Activated T-helper 17 cell treated with anti-CD3 and anti-CD28 coated beads, Interleukin-2, amount 50 U/mL, for 72 hours (primary cell): Measurements from ENCODE around the gene CDC42EP3. TPM values are rescaled to one million over a fixed set of nuclear protein-coding genes. Genes with fewer than 3 reads are reported as not detected.
A peak's percentile ranks its signal among the peaks of the same experiment; 100 is the strongest.

Experiments used
- ATAC-seq: fragments of 150-1000 bp; cut with Tn5 transposase; replicated peaks from 2 replicates; pipeline ENCODE4 v1.10.0; 2021; ENCODE audit warnings: mild to moderate bottlenecking, moderate library complexity
- H3K27ac Mint-ChIP-seq: one replicate; pipeline ENCODE4 v1.8.0; 2022; ENCODE audit warnings: mixed read lengths
- H3K27me3 Mint-ChIP-seq: one replicate; pipeline ENCODE4 v1.8.0; 2022; ENCODE audit warnings: mixed read lengths
- H3K36me3 Mint-ChIP-seq: one replicate; pipeline ENCODE4 v1.8.0; 2022; ENCODE audit warnings: low read depth, mild to moderate bottlenecking, mixed read lengths
- H3K4me1 Mint-ChIP-seq: one replicate; pipeline ENCODE4 v1.8.0; 2022; ENCODE audit warnings: mixed read lengths
- H3K4me3 Mint-ChIP-seq: one replicate; pipeline ENCODE4 v1.8.0; 2022; ENCODE audit warnings: mild to moderate bottlenecking, mixed read lengths
- H3K9me3 Mint-ChIP-seq: one replicate; pipeline ENCODE4 v1.8.0; 2022; ENCODE audit warnings: mixed read lengths
- total RNA-seq, 2 donors: library from RNA; stranded (reverse); gene quantifications; one replicate each; pipeline ENCODE4 v1.2.3, GENCODE V29; 2022

CDC42EP3 gene
- total RNA-seq, 2 donors from 2014 or later = 33.5 to 40.9 TPM

GRCh38 chr2:37641582-37642171 is 29.8 kb downstream of the CDC42EP3 start:
- no peaks in the 10 kb centered on the region for H3K27me3 Mint-ChIP-seq
- peaks cover 68% of the 10 kb centered on the region for H3K36me3 Mint-ChIP-seq
- peak overlapping the region; percentile 74 for H3K4me3 Mint-ChIP-seq
- H3K4me1 Mint-ChIP-seq = peaks cover 62% of the 10 kb centered on the region
- ATAC-seq = peak; percentile 54
- H3K27ac Mint-ChIP-seq = peak overlapping the region; percentile 91
- H3K9me3 Mint-ChIP-seq = no peaks in the 10 kb centered on the region

- H3K36me3 Mint-ChIP-seq = peaks cover 51% of the 10 kb centered on the region
- peak overlapping the region; percentile 92 for H3K27ac Mint-ChIP-seq
- H3K27me3 Mint-ChIP-seq = no peaks in the 10 kb centered on the region
- no peak for ATAC-seq
- H3K4me3 Mint-ChIP-seq = no peak overlapping the region
- H3K9me3 Mint-ChIP-seq = no peaks in the 10 kb centered on the region
- peaks cover 68% of the 10 kb centered on the region for H3K4me1 Mint-ChIP-seq
Observed at GRCh38 chr2:37639631-37640030, 31.8 kb downstream of the CDC42EP3 start.

DNA sequence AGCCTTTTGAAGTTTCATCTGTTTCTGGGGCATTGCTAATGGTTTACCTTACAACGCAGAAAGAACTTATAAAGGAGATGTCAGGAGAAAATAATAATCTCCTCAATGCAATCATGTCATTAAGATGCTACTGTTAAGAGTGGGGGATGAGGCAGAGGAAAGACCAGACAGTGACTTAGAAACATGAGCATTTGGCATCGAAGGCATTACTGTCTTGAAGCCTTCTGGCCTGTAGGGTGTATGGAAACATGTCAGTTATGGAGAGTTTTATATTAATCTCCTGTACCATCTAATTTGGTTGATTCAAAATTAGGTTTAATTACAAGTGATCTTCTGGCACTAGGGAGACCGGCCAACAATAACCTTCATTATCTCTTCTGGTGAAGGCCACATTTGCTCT is 32.5 kb downstream of the CDC42EP3 start:
- peaks cover 72% of the 10 kb centered on the region for H3K4me1 Mint-ChIP-seq
- H3K36me3 Mint-ChIP-seq = peaks cover 50% of the 10 kb centered on the region
- no peak overlapping the region for H3K4me3 Mint-ChIP-seq
- H3K27me3 Mint-ChIP-seq = no peaks in the 10 kb centered on the region
- no peak for ATAC-seq
- no peaks in the 10 kb centered on the region for H3K9me3 Mint-ChIP-seq
- H3K27ac Mint-ChIP-seq = peak overlapping the region; percentile 92

GRCh38 chr2:37637985-37638384 is 33.5 kb downstream of the CDC42EP3 start:
- Mint-ChIP-seq H3K36me3 (peaks cover 43% of the 10 kb centered on the region), H3K4me1 (peaks cover 67% of the 10 kb centered on the region), H3K27ac (peak overlapping the region; percentile 92), H3K27me3 (no peaks in the 10 kb centered on the region), H3K4me3 (no peak overlapping the region), H3K9me3 (no peaks in the 10 kb centered on the region)
- no peak for ATAC-seq

DNA sequence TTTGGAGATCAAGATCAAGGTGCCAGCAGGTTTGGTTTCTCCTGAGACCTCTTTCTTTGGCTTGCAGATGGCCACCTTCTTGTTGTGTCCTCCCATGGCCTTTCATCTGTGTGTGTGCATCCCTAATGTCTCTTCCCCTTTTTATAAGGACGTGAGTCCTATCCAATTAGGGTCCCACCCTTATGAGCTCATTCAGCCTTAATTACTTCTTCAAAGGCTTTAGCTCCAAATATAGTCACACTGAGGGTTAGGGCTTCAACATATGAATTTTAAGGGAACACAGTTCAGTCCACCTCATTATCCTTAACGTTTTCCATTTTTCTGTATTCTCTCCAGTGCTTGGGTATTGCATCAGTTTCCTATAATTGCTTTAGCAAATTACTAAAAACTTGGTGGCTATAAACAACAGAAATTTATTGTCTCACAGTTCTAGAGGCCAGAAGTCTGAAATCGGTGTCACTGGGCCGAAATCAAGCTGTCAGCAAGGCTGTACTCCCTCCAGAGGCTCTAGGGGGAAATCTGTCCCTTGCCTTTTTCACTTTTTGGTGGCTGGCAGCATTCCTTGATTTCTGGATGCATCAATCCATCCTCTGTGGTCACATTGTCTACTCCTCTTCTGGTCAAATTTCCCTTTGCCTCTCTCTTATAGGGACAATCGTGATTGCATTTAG is 34.1 kb downstream of the CDC42EP3 start:
- Mint-ChIP-seq H3K36me3 (peaks cover 37% of the 10 kb centered on the region), H3K27me3 (no peaks in the 10 kb centered on the region), H3K4me3 (peak overlapping the region; percentile 88), H3K9me3 (no peaks in the 10 kb centered on the region), H3K27ac (peak overlapping the region; percentile 92), H3K4me1 (peaks cover 66% of the 10 kb centered on the region)
- ATAC-seq = no peak

DNA sequence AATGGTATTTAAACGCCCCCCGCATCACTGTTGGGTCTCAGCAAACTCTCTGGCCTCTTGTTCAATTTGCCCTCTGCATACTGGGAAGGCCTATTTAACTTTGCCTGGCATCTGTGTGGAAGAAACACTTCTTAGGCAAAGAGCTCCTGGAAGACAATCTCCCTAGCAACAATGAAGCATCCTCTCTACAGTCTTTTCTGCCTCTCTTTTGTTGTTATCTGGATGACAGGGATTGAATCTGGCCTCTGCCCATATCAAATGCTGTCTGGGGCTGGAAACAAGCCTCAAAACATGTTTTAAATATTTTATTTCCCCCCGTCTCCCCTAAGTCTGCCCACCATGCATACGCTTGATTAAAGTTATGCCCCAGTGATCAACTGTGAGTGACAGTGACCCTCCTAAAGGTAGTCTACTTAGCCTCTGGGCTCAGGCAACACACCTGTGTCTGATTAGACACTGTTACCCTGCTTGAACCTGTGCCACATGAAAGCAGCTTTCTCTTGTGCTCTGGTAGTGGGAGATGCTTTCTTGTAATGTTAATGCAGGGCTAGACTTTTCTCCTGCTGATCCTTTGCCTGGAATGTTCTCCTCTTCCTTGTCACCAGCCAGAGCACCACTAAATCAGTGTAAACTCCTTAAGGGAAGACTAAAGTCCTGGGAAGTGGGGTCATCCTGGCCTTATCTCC is 34.9 kb downstream of the CDC42EP3 start:
- H3K27ac Mint-ChIP-seq = peak overlapping the region; percentile 92
- peaks cover 60% of the 10 kb centered on the region for H3K4me1 Mint-ChIP-seq
- no peak for ATAC-seq
- H3K36me3 Mint-ChIP-seq = peaks cover 29% of the 10 kb centered on the region
- no peaks in the 10 kb centered on the region for H3K27me3 Mint-ChIP-seq
- no peaks in the 10 kb centered on the region for H3K9me3 Mint-ChIP-seq
- H3K4me3 Mint-ChIP-seq = peak overlapping the region; percentile 88

DNA sequence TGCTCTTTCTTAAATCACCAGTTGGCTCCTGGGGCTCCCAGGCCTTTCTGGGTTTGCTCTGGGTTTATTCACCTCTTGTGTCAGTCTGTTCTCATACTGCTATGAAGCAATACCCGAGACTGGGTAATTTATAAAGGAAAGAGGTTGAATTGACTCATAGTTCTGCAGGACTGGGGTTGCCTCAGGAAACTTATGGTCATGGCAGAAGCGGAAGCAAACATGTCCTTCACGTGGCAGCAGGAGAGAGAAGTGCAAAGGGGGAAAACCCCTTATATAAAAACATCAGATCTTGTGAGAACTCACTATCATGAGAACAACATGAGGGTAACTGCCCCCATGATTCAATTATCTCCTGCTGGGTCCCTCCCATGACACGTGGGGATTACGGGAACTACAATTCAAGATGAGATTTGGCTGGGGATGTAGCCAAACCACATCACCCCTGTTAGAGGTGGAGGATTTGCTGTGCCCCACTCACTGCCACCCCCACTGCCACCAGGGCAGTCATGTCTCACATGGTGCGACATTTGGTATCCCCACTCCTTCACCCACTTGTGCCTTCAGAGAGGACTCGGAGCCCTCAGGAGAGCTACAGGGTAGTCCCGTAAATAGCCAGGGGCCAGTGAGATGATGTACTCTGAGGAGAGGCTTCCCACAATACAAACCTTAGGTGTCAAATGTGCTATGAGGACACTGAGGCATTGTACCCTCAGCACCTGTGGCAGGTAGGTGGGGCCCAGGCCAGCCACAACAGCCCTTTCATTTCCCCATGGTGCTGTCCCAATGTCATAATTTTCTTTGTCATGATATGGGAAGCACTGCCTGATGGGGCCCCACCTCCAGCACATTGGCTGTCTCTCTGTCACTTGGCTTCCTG is 35.7 kb downstream of the CDC42EP3 start:
- Mint-ChIP-seq H3K36me3 (peaks cover 21% of the 10 kb centered on the region), H3K4me3 (peak overlapping the region; percentile 88), H3K4me1 (peaks cover 59% of the 10 kb centered on the region), H3K27me3 (no peaks in the 10 kb centered on the region), H3K9me3 (no peaks in the 10 kb centered on the region), H3K27ac (peak overlapping the region; percentile 92)
- peak; percentile 89 for ATAC-seq

- peak; percentile 45 for ATAC-seq
- no peaks in the 10 kb centered on the region for H3K9me3 Mint-ChIP-seq
- peaks cover 64% of the 10 kb centered on the region for H3K4me1 Mint-ChIP-seq
- H3K27me3 Mint-ChIP-seq = no peaks in the 10 kb centered on the region
- peak overlapping the region; percentile 92 for H3K27ac Mint-ChIP-seq
- H3K36me3 Mint-ChIP-seq = peaks cover 16% of the 10 kb centered on the region
- H3K4me3 Mint-ChIP-seq = peak overlapping the region; percentile 88
Observed at GRCh38 chr2:37634914-37635503, 36.4 kb downstream of the CDC42EP3 start.

GRCh38 chr2:37633845-37634244 is 37.6 kb downstream of the CDC42EP3 start:
- peak overlapping the region; percentile 88 for H3K4me3 Mint-ChIP-seq
- H3K9me3 Mint-ChIP-seq = no peaks in the 10 kb centered on the region
- H3K27me3 Mint-ChIP-seq = no peaks in the 10 kb centered on the region
- H3K27ac Mint-ChIP-seq = peak overlapping the region; percentile 92
- peaks cover 12% of the 10 kb centered on the region for H3K36me3 Mint-ChIP-seq
- no peak for ATAC-seq
- peaks cover 69% of the 10 kb centered on the region for H3K4me1 Mint-ChIP-seq

- H3K27me3 Mint-ChIP-seq = no peaks in the 10 kb centered on the region
- H3K4me1 Mint-ChIP-seq = peaks cover 64% of the 10 kb centered on the region
Observed at GRCh38 chr2:37633234-37633633, 38.2 kb downstream of the CDC42EP3 start.

DNA sequence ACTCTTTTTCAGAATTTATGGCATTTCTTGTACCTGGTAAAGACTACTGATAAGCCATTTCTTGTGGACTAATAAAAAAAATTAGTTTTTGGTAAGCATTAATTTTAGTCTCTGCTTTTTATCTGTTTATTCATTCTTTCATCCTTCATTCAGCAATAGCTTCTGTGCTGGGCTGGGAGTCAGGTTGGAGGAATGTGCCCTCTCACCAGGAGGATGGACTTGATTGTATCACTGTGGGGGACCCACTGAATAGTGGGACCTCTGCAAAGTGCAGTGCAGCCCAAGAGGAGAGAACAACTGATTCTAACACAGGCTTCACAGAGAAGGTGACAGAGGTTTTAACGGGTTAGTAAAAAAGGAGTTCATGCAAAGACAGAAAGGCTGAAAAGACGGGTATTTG is 39.1 kb downstream of the CDC42EP3 start:
- no peaks in the 10 kb centered on the region for H3K27me3 Mint-ChIP-seq
- peak overlapping the region; percentile 6 for H3K4me3 Mint-ChIP-seq
- peaks cover 12% of the 10 kb centered on the region for H3K36me3 Mint-ChIP-seq
- peaks cover 59% of the 10 kb centered on the region for H3K4me1 Mint-ChIP-seq
- no peak for ATAC-seq
- H3K27ac Mint-ChIP-seq = no peak overlapping the region
- H3K9me3 Mint-ChIP-seq = no peaks in the 10 kb centered on the region

More at GRCh38 chr2:37633234-37633633, 38.2 kb downstream of the CDC42EP3 start:
- no peaks in the 10 kb centered on the region for H3K9me3 Mint-ChIP-seq
- no peak for ATAC-seq
- H3K36me3 Mint-ChIP-seq = peaks cover 12% of the 10 kb centered on the region
- peak overlapping the region; percentile 88 for H3K4me3 Mint-ChIP-seq
- no peak overlapping the region for H3K27ac Mint-ChIP-seq

GRCh38 chr2:37631698-37632097 is 39.7 kb downstream of the CDC42EP3 start:
- no peak overlapping the region for H3K27ac Mint-ChIP-seq
- H3K27me3 Mint-ChIP-seq = no peaks in the 10 kb centered on the region
- H3K4me3 Mint-ChIP-seq = no peak overlapping the region
- no peak for ATAC-seq
- peaks cover 58% of the 10 kb centered on the region for H3K4me1 Mint-ChIP-seq
- H3K36me3 Mint-ChIP-seq = peaks cover 12% of the 10 kb centered on the region
- H3K9me3 Mint-ChIP-seq = no peaks in the 10 kb centered on the region

DNA sequence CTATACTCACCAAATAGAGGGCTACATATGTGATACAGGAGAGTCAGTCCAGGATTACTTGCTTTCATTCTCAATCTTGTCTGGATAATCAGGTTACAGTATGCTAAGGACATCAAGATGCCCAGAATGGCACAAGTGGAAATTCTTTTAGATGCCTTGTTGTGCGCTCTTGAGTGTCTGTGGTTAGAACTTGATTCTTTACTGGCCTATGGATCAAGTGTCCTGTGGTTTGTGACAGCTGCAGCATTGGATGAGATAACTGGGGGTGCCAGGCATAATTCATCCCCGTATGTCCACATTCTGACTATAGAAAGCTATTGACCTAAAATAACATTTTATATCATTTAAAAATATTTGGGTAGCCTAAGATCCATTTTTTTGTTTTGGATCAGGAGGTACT is 40.1 kb downstream of the CDC42EP3 start:
- Mint-ChIP-seq H3K4me3 (peak overlapping the region; percentile 86), H3K4me1 (peaks cover 56% of the 10 kb centered on the region), H3K27ac (peak overlapping the region; percentile 6), H3K36me3 (peaks cover 12% of the 10 kb centered on the region), H3K27me3 (no peaks in the 10 kb centered on the region), H3K9me3 (no peaks in the 10 kb centered on the region)
- ATAC-seq = no peak

- peak overlapping the region; percentile 86 for H3K4me3 Mint-ChIP-seq
- H3K36me3 Mint-ChIP-seq = peaks cover 12% of the 10 kb centered on the region
- H3K27ac Mint-ChIP-seq = peak overlapping the region; percentile 6
- no peaks in the 10 kb centered on the region for H3K9me3 Mint-ChIP-seq
- ATAC-seq = no peak
- H3K27me3 Mint-ChIP-seq = no peaks in the 10 kb centered on the region
- peaks cover 59% of the 10 kb centered on the region for H3K4me1 Mint-ChIP-seq
Observed at GRCh38 chr2:37630776-37631175, 40.7 kb downstream of the CDC42EP3 start.
